HG03108 (cell line): ENCODE results near the gene ZNG1B.
"Not testable (repeated sequence)": the region's sequence is repeated elsewhere in the genome, so short reads cannot be mapped to it uniquely, and the experiment has no call there.

ENCODE experiments used
- ATAC-seq: cut with Tn5 transposase; IDR thresholded peaks from one replicate; pipeline ENCODE4 v1.9.1; 2021; ENCODE audit warnings: moderate library complexity; ENCODE audit not compliant: unreplicated experiment

ZNG1B gene

DNA sequence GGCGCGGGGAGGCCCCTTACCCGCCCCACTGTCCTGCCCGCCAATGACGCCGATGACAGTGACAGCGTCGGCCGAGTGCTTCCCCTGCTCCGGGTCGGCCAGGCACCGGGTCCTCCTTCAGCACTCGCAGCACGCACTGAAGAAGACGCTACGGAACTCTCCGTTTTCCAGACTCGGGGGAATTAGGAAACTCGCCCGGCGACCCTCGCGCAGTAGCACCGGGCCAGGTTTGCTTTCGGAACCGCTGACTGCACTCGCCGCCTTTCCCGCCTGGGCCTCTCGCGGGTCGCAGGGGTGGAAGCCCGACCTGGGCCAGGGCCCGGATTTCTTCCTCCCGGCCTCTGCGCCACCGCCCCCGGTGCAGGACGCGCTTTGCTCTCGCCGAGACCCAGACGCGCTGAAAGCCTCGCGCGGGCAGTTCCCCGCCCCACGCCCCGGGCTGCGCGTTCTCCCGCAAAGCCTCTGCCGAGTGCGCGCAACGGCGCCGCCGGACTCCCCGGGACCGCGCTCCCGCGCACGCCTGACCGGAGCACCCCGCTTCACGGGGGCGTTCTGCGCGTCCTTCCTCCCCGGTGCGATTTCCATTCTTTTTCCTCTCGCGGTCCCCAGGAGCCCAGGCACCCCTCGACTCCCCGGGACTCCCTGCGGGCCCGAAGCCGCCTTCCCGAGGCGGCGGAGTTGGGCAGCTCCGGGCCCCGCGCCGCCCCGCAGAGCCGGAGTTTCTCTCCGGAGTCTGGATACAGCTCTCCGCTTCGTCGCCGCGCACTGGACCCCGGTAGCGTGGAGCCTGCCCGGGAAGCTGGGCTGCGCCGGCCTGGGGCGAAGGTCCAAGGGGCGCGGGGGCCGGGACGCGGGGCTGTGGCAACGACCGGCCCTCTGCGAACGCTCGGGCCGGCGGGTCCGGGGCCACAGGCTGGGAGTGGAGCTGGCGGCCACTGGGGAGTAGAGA lies 65.9 kb downstream of the ZNG1B start:
- peak; percentile 67 for ATAC-seq

DNA sequence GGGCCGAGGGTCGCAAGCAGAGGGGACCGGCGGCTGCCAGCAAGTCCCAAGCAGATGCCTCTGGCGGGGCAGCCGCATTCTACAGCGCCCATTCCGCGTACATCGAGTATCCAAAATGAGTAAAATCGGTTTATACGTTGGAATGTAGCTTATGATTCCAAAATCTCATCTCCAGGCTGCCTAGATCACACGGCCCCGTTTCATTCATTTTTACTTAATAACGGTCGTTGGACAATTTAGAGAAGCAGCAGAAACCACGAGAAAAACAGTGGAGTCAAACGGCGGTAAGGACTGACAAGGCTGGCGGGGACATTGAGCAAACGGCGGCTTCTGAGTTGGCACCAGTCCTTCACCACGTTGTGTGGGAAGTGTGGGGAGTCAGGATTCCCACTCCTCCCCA lies 66.6 kb downstream of the ZNG1B start:
- ATAC-seq: not testable (repeated sequence)

DNA sequence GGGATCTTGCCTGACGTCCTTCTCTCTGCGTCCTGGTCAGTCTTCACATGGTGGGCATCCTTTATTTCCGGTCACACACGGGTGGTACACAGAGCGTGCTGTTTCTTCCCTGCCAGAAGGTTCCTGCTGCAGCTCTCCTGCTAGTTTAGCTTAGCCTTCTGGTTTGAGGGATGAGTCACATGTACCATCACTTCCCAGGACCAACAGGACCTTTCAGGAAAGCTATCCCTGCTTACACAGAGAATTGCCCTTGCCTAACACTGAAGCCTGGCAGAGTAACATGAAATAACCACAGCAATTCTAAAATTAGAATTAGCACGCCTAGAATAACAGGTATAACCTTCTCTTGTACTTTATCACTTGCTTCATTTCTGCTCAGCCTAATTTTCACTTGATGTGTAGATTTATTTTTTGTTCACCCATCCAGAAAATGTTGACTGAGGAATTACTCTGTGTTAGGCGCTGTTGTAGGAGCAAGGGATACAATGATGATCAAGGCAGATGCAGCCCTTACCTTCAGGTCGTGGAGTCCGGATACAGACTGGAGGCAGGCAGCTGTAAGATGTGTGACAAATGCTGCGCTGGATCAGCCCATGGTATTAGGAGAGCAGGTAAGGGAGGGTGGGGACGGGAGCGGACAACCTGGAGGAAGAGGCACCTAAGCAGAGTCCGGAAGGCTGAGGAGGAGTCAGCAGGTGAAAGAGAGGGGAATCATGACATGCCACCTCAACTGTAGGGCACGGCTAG lies 70.1 kb downstream of the ZNG1B start:
- not testable (repeated sequence) for ATAC-seq

DNA sequence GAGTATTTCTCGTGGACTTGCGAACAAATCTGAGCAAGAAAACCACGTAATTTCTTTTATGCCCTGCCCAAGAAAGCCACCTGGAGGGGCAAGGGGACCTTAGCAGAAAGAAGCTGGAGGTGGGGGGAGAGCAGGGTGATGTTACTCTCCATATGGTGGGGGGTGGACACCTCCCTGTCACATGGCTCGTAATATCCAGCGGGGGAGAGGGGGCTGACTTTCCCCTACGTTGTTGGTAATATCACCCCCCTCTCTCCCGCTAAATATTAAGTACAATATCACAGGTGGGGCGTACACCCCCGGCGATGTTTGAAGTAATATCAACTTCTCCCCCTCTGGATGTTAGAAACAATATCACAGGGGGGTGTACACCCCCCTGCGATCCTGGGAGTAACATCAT lies 70.7 kb downstream of the ZNG1B start:
- ATAC-seq: not testable (repeated sequence)

DNA sequence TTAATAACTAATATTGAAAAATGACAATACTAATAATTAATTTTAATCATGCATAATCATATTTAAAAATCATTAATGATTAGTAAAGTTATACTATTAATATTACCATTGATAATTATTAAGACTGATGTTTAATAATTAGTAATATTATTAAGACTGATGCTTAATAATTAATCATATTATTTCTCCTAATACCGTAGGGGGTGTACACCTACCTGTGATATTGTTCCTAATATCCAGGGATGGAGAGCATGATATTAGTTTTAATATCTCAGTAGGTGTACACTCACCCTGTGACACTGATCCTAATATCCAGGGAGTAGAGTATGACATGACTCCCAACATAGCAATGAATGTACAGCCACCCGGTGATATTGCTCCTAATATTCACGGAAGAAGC lies 73.4 kb downstream of the ZNG1B start:
- ATAC-seq: not testable (repeated sequence)

DNA sequence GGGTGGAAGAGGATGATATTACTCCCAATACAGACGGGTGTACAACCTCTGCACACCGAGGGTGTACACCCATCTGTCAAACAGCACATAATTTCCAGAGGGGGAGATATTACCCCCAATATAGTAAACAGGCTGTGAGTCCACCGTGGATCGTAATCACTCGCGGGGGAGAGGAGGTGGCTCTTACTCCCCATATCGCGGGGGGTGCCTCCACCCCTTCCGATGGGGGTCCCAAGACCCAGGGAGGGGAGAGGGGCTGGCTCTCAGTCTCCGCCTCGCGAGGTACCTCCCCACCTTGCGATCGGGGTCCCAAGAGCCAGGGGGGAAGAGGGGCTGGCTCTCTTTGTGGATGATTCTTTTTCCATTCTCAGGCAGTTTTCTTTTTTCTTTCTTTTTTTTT lies 74.4 kb downstream of the ZNG1B start:
- ATAC-seq: not testable (repeated sequence)

DNA sequence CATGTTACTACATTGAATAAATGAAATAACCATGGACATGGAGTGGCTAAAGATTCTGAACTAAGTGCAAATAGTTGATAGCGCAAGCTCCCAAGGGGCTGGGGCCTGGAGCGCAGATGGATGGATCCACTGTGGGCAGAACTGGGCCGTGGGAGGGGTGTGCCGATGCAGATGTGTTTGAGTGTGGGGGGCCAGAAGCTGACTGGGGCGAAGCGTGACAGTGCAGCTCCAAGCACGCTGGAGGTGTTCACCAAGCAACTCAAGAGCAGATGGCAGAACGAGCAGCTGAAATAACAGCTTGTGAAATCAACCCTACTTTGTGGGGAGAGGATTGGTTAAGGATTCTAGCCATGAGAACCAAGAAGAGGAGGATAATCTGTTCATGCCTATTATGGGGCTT lies 78.0 kb downstream of the ZNG1B start:
- not testable (repeated sequence) for ATAC-seq

DNA sequence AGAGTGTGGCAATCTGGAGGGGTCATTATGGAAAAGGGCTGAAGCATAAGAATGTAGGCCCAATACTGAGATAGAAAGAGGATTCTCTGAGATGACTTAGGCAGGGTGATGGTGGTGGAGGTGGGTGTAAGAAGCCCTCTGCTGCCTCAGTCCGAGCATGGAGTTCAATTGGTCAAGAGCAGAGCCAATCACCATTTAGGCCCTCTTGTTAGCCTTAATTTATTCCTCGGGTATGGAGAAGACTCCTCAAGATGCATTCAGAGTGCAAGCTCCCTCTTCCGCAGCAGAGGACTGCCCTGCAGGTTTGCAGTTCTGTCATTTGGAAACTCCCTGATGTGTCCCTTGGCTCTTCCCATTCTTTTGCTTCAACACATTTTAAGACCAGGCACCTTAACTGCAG lies 78.5 kb downstream of the ZNG1B start:
- ATAC-seq: not testable (repeated sequence)

DNA sequence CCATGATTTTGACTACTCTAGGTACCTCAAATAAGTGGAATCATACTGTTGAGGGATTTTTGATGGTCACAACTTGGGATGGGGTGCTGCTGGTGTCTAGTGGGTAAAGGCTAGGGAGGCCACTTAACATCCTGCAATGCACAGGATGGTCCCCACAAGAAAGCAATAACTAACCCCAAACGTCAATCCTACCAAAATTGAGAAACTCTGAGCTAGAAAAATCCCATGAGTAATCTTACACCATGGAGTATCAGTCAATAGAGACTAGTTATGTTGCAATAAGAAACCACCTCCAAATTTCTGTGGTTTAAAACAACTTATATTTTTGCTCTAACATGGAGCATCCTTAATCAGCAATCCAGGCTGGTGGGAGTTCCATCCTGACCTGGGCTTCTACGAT lies 79.5 kb downstream of the ZNG1B start:
- ATAC-seq: not testable (repeated sequence)

DNA sequence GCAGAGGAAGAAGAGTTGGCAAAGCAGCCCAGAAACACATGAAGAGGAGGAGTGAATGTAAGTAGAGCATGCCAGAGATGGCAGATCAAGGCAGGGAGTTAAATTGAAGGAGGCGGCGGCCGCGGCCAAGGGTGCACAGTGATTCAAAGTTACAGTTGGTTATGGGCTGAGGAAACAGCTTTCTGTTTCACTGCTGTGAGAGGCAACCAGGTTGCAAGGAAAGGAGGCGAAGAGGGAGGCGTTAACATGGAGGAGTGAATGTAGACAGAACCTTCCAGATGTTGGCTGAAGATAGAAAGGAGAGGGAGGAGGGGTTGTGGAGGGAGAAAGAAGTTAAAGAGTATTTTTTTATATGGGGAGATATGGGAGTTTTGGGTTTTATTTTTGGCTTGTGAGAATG lies 83.3 kb downstream of the ZNG1B start:
- ATAC-seq: not testable (repeated sequence)

DNA sequence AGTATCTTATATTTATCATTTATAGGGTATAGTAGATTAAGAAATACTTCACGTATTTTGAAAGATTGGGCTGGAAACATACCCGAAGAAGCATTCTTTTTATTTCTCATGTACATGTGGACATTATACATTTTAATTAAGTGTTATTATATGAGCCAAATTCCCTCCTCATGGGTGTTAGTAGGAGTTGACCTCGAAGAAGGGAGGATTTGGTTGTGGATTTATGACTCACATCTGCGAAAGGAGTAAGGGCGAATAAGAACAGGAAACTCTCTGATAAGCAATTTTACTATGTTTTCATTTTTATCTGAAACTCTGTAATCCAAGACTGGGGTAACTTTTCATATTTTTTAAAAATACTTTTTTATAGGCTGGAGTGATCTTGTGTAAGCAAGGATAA lies 84.0 kb downstream of the ZNG1B start:
- not testable (repeated sequence) for ATAC-seq

DNA sequence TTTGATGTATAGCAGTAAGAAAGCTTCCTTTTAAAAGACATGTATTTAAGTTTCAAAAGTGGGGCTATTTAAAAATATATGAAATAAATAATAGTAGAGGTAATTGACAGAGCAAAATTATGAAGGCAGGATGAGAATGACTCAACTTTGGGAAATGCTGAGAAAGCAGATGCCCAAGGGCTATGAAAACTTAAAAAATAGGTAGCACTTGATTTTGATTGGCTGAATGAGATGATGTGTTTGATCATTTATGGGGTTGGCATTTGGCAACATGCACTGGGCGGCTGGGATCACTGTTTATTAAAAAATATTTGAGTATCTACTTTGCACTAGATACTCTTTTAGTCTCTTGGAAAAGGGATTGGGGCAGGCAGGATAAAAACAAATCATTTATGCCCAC lies 87.5 kb downstream of the ZNG1B start:
- ATAC-seq: not testable (repeated sequence)

DNA sequence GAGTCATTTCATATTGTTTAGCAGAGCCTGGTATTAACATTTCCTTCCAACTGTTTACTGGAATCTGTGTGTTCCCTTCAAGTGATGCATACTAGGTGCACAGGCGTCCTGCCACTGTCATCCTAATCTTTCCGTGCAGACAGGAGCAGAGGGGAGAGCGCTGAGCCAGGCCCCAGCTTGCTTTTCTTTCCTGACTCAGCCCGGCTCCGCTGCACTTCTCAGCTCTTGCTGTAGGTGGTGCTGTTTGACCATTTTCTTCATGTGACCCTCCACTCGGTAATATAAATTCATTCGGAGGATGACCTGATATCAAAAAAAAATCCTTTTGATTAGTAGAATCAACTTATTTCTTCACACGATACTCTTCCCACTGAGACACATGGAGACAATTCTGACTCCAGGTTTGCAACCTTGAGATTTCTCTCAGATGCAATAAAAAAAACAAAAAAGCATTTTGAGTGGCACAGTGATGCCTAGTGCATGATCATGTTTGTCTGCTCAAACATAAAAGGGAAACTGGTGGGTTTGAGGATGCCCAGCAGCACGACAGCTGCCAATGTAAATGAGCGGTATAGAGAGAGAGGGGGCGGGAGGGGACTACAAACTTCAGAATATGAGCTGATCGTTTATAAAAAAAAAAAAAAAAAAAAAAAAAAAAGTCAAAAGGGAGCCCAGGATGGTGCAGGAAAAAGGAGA lies 90.0 kb downstream of the ZNG1B start:
- ATAC-seq: peak; percentile 76

DNA sequence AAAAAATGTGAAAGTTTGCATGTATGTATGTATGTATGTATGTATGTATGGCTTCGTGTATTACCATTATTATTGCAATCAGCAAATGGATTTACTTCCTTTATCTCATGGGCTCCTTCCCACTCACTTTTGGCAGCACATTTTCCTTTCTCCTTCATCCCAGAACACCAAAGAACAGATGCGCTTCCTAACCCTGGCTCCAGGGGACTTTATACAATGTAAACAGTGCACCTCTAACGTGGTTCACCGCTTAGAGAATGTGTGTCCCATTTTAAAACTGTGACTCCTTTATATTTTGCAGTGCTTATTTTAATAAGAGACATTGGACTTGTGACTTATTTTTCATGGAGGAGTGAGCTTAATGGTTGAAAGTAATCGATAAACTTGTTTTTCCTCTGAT lies 90.6 kb downstream of the ZNG1B start:
- not testable (repeated sequence) for ATAC-seq

DNA sequence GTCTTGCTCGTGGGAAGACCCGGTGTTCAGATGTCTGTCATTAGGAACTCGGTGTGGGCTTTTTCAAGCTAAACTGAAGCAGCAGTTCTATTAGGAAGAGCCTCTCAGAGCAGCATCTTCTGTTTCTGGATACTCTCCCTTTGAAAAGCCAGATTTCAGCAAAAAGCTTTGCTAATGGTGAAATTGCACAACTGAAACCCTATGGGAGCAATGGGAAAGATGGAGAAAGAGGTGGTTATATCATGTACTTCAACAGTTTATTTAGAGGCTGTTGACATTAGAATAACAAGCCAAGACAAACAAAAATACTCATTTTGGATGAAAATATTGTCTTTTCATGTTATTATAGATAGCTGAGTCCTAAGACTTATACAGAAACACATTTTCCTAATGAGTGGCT lies 91.4 kb downstream of the ZNG1B start:
- ATAC-seq: not testable (repeated sequence)

DNA sequence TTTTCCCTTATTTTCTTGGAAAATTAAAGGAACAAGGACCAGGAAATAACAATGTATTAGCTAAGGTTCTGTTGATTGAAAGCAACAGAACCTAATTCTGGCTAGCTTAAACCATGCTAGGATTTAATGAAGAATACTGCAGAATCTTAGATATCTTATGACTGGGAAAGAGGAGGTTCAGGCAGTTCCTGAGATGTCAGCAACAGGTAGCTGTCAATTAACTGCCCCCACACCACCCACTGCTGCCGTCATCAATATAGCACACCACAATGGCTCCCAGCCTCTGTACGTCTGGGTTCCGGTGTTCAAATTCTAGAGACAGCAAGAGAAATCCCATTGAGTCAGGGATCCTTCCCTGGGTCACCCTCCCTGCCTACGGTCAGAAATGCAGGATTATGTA lies 95.5 kb downstream of the ZNG1B start:
- not testable (repeated sequence) for ATAC-seq

DNA sequence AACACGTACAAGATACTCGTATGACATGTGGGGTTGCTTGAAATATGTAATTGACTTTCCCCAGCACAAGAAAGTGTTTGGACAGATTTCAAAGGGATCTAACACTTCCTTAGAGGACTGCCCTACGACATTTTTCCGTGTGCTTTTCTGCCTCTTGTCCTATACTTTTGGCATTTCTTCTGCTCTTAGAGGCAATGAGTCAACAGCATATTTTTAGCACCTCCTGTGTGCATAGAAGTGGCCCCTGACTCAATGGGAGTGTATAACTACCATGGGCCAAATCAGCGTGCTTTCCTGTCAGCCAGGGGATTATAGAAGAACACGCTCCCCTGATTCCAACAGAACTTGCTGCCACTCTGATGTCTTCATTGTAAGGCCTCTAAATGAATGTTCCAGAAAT lies 99.1 kb downstream of the ZNG1B start:
- not testable (repeated sequence) for ATAC-seq

DNA sequence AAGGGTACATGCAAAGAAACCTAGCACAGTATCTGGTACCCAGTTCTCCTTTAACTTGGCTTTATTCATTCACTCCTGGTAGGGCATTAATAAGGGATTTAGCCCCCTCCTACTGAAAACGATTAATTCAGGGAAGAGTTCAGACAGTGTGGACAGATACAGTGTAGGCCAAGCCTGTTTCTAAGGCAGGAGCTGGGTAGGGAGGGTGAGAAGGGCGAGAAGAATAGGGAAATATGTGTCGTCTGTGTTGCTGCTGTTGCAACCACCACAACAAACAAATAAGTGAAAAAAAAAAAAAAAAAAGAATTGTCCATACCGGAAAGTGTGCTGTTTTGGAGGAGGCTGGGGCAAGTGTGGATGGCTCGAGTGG lies 103.3 kb downstream of the ZNG1B start:
- ATAC-seq: not testable (repeated sequence)

DNA sequence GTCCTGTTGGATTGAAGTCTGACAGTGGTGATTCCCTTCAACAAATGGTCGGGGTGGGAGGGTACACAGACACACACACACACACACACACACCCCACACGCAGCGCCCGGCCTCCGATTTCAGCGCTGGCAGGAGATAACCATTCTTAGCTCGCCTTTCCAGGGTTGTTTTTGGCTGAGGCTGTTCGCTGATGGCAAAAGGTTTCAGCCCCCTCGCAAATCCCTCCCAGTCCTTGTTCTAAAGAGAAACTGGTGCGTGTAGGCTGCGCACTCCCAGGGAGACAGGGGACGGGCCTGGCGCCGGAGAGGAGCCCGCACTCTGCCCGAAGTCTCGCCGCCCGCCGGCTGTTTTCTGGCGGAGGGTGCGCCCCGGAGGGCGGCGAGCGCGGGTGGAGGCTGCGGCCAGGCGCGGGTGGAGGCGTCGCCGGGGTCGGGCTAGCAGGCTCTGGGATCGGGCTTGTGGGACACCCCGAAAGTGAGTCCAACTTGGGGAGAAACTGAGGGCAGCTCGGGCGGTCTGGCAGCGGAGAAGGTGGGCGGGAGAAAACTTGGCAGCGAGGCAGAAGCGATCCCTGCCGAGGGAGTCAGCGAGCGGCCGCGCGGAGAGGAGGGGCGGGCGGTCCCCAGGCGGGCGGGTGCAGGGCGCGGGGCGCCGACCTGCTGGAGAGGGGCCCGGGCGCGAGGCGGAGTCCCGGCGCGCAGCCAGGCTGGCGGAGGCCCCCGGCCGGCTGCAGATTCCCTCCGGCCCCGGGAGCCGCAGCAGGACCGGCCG lies 103.9 kb downstream of the ZNG1B start:
- not testable (repeated sequence) for ATAC-seq

DNA sequence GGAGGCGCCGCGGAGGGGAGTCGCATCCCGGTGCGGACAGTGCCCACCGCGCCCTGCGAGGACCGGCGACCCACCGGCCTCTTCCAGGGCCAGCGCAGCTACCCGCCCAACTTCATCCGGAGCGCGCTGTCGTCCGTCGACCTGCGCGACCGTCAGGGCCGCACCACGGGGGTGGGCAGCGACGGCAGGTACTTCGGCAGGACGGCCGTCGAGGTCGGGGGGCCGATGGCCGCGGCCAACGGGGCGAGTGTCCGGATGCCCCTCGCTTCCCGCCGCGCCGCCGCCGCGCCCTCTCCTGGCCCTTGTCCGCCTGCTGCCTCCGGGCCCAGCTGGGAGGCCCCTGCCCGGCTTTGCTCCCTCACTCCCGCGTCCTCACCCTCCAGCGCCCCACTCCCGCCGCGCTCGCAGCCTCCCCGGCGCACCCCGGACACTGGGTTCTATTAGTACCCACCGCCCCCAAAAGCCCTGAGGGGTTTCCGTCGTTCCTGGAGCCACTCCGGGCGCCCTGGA lies 104.5 kb downstream of the ZNG1B start:
- ATAC-seq: not testable (repeated sequence)
